Measurements from ENCODE around the gene DUSP15. TPM values are rescaled to one million over a fixed set of nuclear protein-coding genes. Genes with fewer than 3 reads are reported as not detected.

DUSP15 gene
- total RNA-seq, 1 donor from 2014 or later: 5.1 TPM

GRCh38 chr20:31901615-31902014 is 31.3 kb upstream of the DUSP15 start:
- no peak for DNase-seq
- Histone ChIP-seq H3K27me3 (ENCODE audit: low read depth) (no peaks in the 10 kb centered on the region), H3K4me3 (no peak overlapping the region), H3K36me3 (no peaks in the 10 kb centered on the region), H3K27ac (replicated peaks) (no peak overlapping the region), H3K9me3 (replicated peaks) (no peaks in the 10 kb centered on the region), H3K4me1 (no peaks in the 10 kb centered on the region)
- intact Hi-C loops (cut with micrococcal nuclease): no loop called here
- no peak for TF ChIP-seq CTCF (IDR thresholded peaks at IDR 0.05; ENCODE audit: borderline replicate concordance)

DNA sequence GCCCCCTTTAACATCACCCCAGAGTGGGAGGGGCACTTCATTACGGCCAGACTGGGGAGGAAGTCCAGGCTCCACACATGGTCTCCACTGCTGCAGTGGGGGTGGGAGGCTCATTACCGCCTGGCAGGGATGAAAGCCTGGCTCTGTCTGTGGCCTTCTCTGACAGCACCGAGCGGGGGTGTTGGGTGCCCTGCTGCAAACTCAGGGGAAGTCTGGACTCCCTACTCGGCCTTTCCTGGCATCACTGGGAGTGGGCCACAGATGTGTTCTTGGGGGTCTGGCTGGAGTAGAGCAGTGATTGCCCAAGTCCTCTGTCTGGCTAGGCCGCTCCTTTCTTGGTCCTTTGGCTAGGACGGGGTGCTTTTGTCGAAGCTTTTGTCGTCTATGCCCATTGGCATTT is 27.2 kb upstream of the DUSP15 start:
- Histone ChIP-seq H3K27ac (replicated peaks) (no peak overlapping the region), H3K27me3 (ENCODE audit: low read depth) (no peaks in the 10 kb centered on the region), H3K4me1 (peaks cover 6% of the 10 kb centered on the region), H3K36me3 (no peaks in the 10 kb centered on the region), H3K4me3 (no peak overlapping the region), H3K9me3 (replicated peaks) (no peaks in the 10 kb centered on the region)
- intact Hi-C loops (cut with micrococcal nuclease): no loop called here
- TF ChIP-seq CTCF (IDR thresholded peaks at IDR 0.05; ENCODE audit: borderline replicate concordance): no peak
- DNase-seq: no peak

GRCh38 chr20:31896049-31896448 is 25.7 kb upstream of the DUSP15 start:
- no peaks in the 10 kb centered on the region for H3K36me3 ChIP-seq
- no peak overlapping the region for H3K27ac ChIP-seq (replicated peaks)
- DNase-seq: no peak
- no peak overlapping the region for H3K4me3 ChIP-seq
- peaks cover 6% of the 10 kb centered on the region for H3K4me1 ChIP-seq
- H3K27me3 ChIP-seq (ENCODE audit: low read depth): no peaks in the 10 kb centered on the region
- TF ChIP-seq CTCF (IDR thresholded peaks at IDR 0.05; ENCODE audit: borderline replicate concordance): no peak
- intact Hi-C loops (cut with micrococcal nuclease): no loop called here
- H3K9me3 ChIP-seq (replicated peaks): no peaks in the 10 kb centered on the region

DNA sequence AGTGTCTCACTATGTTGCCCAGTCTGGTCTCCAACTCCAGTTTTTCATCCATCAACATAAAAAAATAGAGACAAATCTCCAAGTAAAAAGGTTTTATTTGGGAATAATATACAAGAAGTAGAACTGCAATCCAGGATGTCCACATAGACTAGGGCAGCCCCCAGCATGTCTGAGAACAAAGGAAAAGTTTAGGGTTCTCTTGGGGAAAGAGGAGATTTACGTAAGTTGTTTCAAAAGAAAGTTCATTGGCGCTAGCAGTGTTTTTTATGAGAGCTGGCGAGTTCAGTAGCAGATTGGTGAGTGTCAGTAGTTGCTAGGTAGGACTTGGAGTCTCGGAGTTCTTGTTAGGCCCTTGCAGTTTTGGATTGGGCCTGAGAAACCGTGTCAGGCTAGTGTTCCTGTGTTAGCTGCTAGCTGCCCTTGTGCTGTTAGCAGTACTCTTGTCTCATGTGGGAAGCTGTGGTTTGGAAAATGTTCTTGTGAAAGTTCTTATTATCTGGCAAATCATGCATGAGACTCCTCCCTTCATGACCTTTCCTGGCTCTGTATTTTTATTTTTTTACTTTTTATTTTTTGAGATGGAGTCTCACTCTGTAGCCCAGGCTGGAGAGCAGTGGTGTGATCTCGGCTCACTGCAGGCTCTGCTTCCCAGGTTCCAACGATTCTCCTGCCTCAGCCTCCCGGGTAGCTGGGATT is 24.8 kb upstream of the DUSP15 start:
- H3K4me1 ChIP-seq: peaks cover 6% of the 10 kb centered on the region
- H3K4me3 ChIP-seq: no peak overlapping the region
- TF ChIP-seq CTCF (IDR thresholded peaks at IDR 0.05; ENCODE audit: borderline replicate concordance): peak; percentile 23
- peak; percentile 29 for DNase-seq
- no peaks in the 10 kb centered on the region for H3K9me3 ChIP-seq (replicated peaks)
- no peaks in the 10 kb centered on the region for H3K27me3 ChIP-seq (ENCODE audit: low read depth)
- intact Hi-C loops (cut with micrococcal nuclease): no loop called here
- H3K36me3 ChIP-seq: no peaks in the 10 kb centered on the region
- peak overlapping the region; percentile 48 for H3K27ac ChIP-seq (replicated peaks)

- no peaks in the 10 kb centered on the region for H3K36me3 ChIP-seq
- peaks cover 6% of the 10 kb centered on the region for H3K4me1 ChIP-seq
- intact Hi-C loops (cut with micrococcal nuclease): no loop called here
- DNase-seq: no peak
- no peak overlapping the region for H3K4me3 ChIP-seq
- no peaks in the 10 kb centered on the region for H3K27me3 ChIP-seq (ENCODE audit: low read depth)
- H3K9me3 ChIP-seq (replicated peaks): no peaks in the 10 kb centered on the region
- no peak overlapping the region for H3K27ac ChIP-seq (replicated peaks)
- TF ChIP-seq CTCF (IDR thresholded peaks at IDR 0.05; ENCODE audit: borderline replicate concordance): no peak
Observed at GRCh38 chr20:31890646-31891045, 20.3 kb upstream of the DUSP15 start.

All from left ventricle myocardium inferior (tissue), 1 donor.